ENCODE data around the gene ASCC1. TPM values are rescaled to one million over a fixed set of nuclear protein-coding genes. Genes with fewer than 3 reads are reported as not detected.
"Not testable (repeated sequence)": the region's sequence is repeated elsewhere in the genome, so short reads cannot be mapped to it uniquely, and the experiment has no call there.

ASCC1 gene
- total RNA-seq, 4 donors from 2014 or later, result 24.4 to 42.4 (median 35.2) TPM

GRCh38 chr10:72110673-72111401 is 105.2 kb downstream of the ASCC1 start:
- H3K27ac ChIP-seq, result no peak overlapping the region
- H3K27me3 ChIP-seq, result no peaks in the 10 kb centered on the region
- no peaks in the 10 kb centered on the region for H3K9me3 ChIP-seq
- peaks cover 0 to 13% of the 10 kb centered on the region in 2 donors for H3K36me3 ChIP-seq
- H3K4me3 ChIP-seq, result no peak overlapping the region
- H3K4me1 ChIP-seq, result peaks cover 0 to 19% (median 0%) of the 10 kb centered on the region in 3 donors
- TF ChIP-seq POLR2AphosphoS5 (IDR thresholded peaks at IDR 0.05) (no peak), POLR2A (IDR thresholded peaks at IDR 0.05) (no peak), CTCF (IDR thresholded peaks at IDR 0.05) (no peak), EP300 (IDR thresholded peaks at IDR 0.05) (no peak)
- WGBS, 2 donors (ENCODE audit: low coverage in 1 of 2), result 94 to 98% methylated on average over 5 to 9 of the region's 11 CpGs
- no peak for ATAC-seq

- Histone ChIP-seq H3K27me3 (no peaks in the 10 kb centered on the region), H3K36me3 (peaks cover 0 to 13% of the 10 kb centered on the region in 2 donors), H3K4me1 (peaks cover 0 to 8% (median 0%) of the 10 kb centered on the region in 3 donors), H3K27ac (no peak overlapping the region), H3K4me3 (no peak overlapping the region), H3K9me3 (no peaks in the 10 kb centered on the region)
- no peak for TF ChIP-seq EP300 (IDR thresholded peaks at IDR 0.05)
- no peak for TF ChIP-seq CTCF (IDR thresholded peaks at IDR 0.05)
- no peak for TF ChIP-seq POLR2AphosphoS5 (IDR thresholded peaks at IDR 0.05)
- TF ChIP-seq POLR2A (IDR thresholded peaks at IDR 0.05), result no peak
- ATAC-seq, result no peak
- WGBS, 2 donors (ENCODE audit: low coverage in 1 of 2), result 86% methylated on average over 8 of the region's 8 CpGs; no CpG with 5 or more reads in 1 of the 2 donors
Measured at GRCh38 chr10:72109636-72110157, 106.4 kb downstream of the ASCC1 start.

GRCh38 chr10:72108830-72109635 is 107.0 kb downstream of the ASCC1 start:
- Histone ChIP-seq H3K27ac (no peak overlapping the region), H3K4me1 (peaks cover 0 to 9% (median 0%) of the 10 kb centered on the region in 3 donors), H3K9me3 (no peaks in the 10 kb centered on the region), H3K27me3 (no peaks in the 10 kb centered on the region), H3K36me3 (peaks cover 0 to 13% of the 10 kb centered on the region in 2 donors), H3K4me3 (no peak overlapping the region)
- TF ChIP-seq POLR2AphosphoS5 (IDR thresholded peaks at IDR 0.05) (no peak), POLR2A (IDR thresholded peaks at IDR 0.05) (no peak), CTCF (IDR thresholded peaks at IDR 0.05) (no peak), EP300 (IDR thresholded peaks at IDR 0.05) (no peak)
- ATAC-seq, result no peak
- 46% methylated on average over 1 of the region's 1 CpG; no CpG with 5 or more reads in 1 of the 2 donors for WGBS, 2 donors (ENCODE audit: low coverage in 1 of 2)

GRCh38 chr10:72108004-72108370 is 108.1 kb downstream of the ASCC1 start:
- ATAC-seq, H3K27ac ChIP-seq, H3K4me3 ChIP-seq, H3K9me3 ChIP-seq, H3K27me3 ChIP-seq: not testable (repeated sequence)
- Histone ChIP-seq H3K4me1 (peaks cover 0 to 12% (median 0%) of the 10 kb centered on the region in 3 donors), H3K36me3 (peaks cover 0 to 18% of the 10 kb centered on the region in 2 donors)
- WGBS, 2 donors (ENCODE audit: low coverage in 1 of 2), result 100% methylated on average over 1 to 2 of the region's 3 CpGs

- peaks cover 0 to 23% of the 10 kb centered on the region in 2 donors for H3K36me3 ChIP-seq
- no peak for ATAC-seq
- H3K27me3 ChIP-seq, result no peaks in the 10 kb centered on the region
- H3K4me1 ChIP-seq, result peaks cover 0 to 12% (median 0%) of the 10 kb centered on the region in 3 donors
- no peaks in the 10 kb centered on the region for H3K9me3 ChIP-seq
- TF ChIP-seq POLR2AphosphoS5 (IDR thresholded peaks at IDR 0.05) (no peak), POLR2A (IDR thresholded peaks at IDR 0.05) (no peak)
- no peak overlapping the region for H3K4me3 ChIP-seq
- H3K27ac ChIP-seq, result no peak overlapping the region
- 61 to 71% methylated on average over 3 of the region's 3 CpGs for WGBS, 2 donors (ENCODE audit: low coverage in 1 of 2)
Measured at GRCh38 chr10:72107325-72108003, 108.6 kb downstream of the ASCC1 start.

Data from gastroesophageal sphincter (tissue), 4 donors.